ENCODE data around the gene CYP2B6.
"Not testable (repeated sequence)": the region's sequence is repeated elsewhere in the genome, so short reads cannot be mapped to it uniquely, and the experiment has no call there.

The CYP2B6 gene

DNA sequence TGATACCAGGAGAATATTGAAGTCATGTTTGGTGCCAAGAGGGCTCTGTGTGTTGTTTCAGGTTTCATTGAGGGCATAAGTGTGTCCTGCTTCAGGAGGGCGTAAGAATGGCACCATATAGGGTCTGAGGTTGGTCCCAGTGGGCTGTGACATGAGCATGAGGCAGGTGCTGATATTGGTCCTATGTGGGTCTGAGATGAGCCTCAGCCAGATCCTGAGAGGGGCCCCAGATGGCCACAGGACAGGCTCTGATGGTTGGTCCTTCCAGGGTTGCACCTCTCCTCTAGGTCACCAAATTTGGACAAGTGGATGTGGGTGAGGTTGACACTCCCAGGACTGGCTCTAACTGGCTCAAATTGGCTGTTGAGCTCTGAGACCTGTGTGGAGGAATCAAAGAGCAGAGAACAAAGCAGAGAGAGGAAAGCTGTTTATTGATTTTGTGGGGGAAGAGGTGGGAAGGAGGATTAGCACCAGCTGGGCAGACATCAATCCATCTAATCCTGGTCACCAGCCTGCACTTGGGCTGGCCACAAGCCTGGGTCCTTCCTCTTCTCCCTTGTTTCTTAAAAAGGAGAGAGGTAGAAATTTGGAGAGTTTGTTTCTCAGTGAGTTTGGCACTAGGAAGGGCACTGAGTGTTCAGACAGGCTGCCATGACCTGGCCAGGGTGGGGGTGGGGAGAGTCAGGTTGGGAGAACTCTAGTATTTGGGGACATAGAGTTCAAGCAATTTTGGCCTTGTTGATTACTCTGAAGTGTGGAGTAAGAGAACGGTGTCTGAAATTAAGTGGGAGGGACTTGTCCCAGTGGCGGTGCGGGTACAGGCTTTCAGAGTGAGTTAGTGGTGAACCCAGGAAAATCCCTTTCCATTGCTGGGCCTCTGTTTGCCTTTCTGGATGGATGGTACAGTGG is 38.7 kb downstream of the CYP2B6 start:
- TF ChIP-seq, protein P1, sequence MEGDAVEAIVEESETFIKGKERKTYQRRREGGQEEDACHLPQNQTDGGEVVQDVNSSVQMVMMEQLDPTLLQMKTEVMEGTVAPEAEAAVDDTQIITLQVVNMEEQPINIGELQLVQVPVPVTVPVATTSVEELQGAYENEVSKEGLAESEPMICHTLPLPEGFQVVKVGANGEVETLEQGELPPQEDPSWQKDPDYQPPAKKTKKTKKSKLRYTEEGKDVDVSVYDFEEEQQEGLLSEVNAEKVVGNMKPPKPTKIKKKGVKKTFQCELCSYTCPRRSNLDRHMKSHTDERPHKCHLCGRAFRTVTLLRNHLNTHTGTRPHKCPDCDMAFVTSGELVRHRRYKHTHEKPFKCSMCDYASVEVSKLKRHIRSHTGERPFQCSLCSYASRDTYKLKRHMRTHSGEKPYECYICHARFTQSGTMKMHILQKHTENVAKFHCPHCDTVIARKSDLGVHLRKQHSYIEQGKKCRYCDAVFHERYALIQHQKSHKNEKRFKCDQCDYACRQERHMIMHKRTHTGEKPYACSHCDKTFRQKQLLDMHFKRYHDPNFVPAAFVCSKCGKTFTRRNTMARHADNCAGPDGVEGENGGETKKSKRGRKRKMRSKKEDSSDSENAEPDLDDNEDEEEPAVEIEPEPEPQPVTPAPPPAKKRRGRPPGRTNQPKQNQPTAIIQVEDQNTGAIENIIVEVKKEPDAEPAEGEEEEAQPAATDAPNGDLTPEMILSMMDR (IDR thresholded peaks at IDR 0.05) = no peak
- TF ChIP-seq ZFX (IDR thresholded peaks at IDR 0.05; ENCODE audit: borderline replicate concordance) = no peak

DNA sequence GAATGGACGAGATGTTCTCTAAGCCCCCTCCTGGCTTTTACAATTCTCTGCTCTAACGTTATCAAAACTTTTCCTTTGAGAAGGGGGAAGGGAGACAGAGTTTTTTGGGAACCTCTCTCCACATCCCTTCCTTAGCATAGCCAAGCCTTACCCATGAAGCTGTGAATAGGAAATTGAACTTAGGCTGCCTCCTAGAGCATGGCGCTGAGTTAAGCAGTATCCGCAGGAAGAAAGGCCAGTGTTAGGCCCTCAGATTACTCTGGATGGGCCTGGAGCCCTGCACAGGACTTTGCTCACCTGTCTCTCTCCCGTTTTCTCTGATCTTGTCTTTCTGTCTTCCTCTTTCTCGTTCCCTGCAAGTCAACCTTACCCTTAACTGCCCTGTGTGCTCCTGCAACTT is 39.6 kb downstream of the CYP2B6 start:
- no peak overlapping the region for H3K27ac ChIP-seq
- TF ChIP-seq ZFX (IDR thresholded peaks at IDR 0.05; ENCODE audit: borderline replicate concordance) = no peak
- TF ChIP-seq, protein P1 (IDR thresholded peaks at IDR 0.05) = no peak

More for the DNA sequence above, 38.7 kb downstream of the CYP2B6 start:
- H3K27ac ChIP-seq = no peak overlapping the region

DNA sequence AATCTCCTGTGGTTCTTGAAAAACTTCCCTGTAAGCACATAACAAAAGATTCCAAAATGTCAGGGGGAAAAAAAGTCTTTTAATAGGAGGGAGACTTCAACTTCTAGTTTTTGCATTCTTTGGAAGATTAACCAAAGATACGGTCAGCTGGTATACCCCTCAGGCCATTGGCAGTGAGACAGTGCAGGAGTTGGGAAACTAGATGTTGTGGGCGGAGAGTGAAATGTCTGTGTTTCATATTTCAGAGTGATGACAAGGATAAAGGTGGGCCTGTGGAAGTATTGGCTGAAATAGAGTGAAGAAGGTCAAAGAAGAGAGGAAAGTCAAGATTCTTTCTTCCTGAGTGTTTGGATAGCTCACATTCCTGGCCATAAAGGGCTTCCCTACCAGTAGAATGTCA is 40.8 kb downstream of the CYP2B6 start:
- TF ChIP-seq ZFX (IDR thresholded peaks at IDR 0.05; ENCODE audit: borderline replicate concordance) = no peak
- TF ChIP-seq, protein P1 (IDR thresholded peaks at IDR 0.05) = no peak
- no peak overlapping the region for H3K27ac ChIP-seq

DNA sequence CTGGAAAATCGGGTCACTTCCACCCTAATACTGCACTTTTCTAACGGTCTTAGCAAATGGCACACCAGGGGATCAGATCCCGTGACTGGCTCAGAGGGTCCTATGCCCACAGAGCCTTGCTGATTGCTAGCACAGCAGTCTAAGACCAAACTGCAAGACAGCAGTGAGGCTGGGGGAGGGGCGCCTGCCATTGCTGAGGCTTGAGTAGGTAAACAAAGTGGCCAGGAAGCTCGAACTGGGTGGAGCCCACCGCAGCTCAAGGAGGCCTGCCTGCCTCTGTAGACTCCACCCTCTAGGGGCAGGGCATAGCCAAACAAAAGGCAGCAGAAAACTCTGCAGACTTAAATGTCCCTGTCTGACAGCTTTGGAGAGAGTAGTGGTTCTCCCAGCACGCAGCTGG is 42.2 kb downstream of the CYP2B6 start:
- H3K27ac ChIP-seq = not testable (repeated sequence)

DNA sequence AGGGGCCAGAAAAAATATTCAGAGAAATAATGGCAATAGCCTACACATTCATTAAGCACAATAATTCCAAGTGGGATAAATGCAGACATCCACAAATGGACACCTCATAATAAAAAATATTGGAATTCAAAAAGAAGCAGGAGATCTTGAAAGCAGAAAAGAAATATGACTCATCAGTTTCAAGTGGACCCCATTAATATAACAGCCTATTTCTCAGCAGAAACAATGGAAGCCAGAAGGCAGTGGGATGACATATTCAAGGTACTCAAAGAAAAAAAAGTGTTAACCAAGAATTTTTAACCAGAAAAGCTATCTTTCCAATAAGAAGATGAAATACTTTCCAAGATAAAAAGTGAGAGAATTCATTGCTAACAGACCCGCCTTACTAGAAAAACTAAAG is 48.7 kb downstream of the CYP2B6 start:
- H3K27ac ChIP-seq = no peak overlapping the region
- TF ChIP-seq, protein P1 (IDR thresholded peaks at IDR 0.05) = no peak
- TF ChIP-seq ZFX (IDR thresholded peaks at IDR 0.05; ENCODE audit: borderline replicate concordance) = no peak

DNA sequence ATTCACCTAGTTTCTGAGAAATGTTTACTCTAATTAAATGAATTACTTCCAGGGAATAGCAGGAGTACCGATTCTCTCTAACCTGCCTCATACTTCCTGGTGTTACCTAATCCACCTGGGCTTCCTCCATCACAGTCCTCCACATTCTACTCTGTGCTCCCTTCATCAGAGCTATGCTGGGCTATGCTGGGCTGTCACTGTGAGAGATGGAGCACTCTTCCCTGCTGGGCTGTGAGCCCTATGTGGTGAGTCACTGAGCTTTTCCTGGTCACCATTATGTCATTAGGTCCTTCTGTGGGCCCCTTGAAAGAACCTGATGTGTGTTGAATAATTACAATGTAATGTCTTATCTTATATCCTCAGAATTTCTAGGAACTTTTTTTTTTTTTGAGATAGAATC is 54.0 kb downstream of the CYP2B6 start:
- H3K27ac ChIP-seq = not testable (repeated sequence)

DNA sequence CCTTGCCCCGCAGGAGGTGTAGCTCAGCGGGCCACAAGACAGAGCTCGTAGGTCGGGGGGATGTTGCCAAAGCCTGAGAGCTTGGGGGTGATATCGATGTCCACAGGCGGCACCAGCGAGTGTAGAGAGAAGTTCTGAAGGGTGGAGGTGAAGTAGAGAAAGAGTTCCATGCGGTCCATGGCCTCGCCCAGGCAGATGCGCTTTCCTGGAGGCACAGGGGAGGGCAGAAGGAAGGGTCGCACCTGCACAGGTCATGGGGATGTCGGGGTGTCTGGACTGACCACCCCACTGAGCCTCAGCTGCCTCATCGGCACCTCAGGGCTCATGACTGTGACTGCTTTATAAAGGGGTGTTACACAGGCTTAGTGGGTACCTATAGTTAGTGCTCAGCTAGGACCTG is 59.3 kb downstream of the CYP2B6 start:
- H3K27ac ChIP-seq = no peak overlapping the region
- TF ChIP-seq, protein P1 (IDR thresholded peaks at IDR 0.05) = no peak
- no peak for TF ChIP-seq ZFX (IDR thresholded peaks at IDR 0.05; ENCODE audit: borderline replicate concordance)

DNA sequence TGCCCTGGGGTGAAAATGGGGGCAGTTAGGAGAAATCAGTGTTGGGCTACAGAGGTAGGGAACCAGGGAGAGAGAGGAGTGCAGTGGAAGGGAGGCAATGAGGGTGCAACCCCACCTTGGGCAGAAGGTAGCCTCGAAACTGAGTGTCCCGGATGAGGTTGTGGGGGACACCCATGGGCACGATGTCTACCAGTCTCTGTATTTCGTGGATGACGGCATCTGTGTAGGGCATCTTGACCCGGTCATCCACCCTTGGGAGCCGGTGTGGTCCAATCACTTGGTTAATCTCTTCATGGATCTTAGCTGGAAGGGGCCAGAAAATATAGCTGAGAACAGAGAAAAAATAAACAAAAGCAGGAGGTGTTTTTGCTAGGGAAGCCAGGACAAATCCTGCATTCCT is 61.1 kb downstream of the CYP2B6 start:
- not testable (repeated sequence) for H3K27ac ChIP-seq

DNA sequence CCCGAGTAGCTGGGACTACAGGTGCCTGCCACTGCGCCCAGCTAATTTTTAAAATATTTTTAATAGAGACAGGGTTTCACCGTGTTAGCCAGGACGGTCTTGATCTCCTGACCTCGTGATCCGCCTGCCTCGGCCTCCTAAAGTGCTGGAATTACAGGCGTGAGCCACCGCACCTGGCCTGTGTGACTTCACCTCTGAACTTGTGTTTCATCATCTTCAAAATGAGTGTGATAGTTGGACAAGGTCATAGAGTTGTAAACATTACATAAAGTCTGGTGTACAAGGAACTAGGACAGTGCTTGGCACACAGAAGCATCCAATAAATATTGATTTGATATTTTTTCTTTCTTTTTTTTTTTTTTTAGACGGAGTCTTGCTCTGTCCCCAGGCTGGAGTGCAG is 62.2 kb downstream of the CYP2B6 start:
- H3K27ac ChIP-seq = not testable (repeated sequence)

All from 22Rv1 (cell line).